HG03039 (cell line): Measurements from ENCODE around the gene ZNF775.
"Not testable (repeated sequence)": the region's sequence is repeated elsewhere in the genome, so short reads cannot be mapped to it uniquely, and the experiment has no call there.

ENCODE experiments used
- ATAC-seq: cut with Tn5 transposase; IDR thresholded peaks from one replicate; pipeline ENCODE4 v1.9.1; 2021; ENCODE audit warnings: mild to moderate bottlenecking, moderate library complexity; ENCODE audit not compliant: unreplicated experiment

The ZNF775 gene

GRCh38 chr7:150380463-150380862, 1.3 kb downstream of the ZNF775 start:
- no peak for ATAC-seq

- no peak for ATAC-seq
Observed at GRCh38 chr7:150381096-150381495, 2.0 kb downstream of the ZNF775 start.

- ATAC-seq: no peak
Observed at GRCh38 chr7:150381785-150382122, 2.6 kb downstream of the ZNF775 start.

- ATAC-seq: no peak
Observed at GRCh38 chr7:150382123-150382843, 3.2 kb downstream of the ZNF775 start.

- ATAC-seq: no peak
Observed at GRCh38 chr7:150382844-150383225, 3.7 kb downstream of the ZNF775 start.

- no peak for ATAC-seq
Observed at GRCh38 chr7:150383710-150384397, 4.7 kb downstream of the ZNF775 start.

GRCh38 chr7:150384406-150385301, 5.5 kb downstream of the ZNF775 start:
- ATAC-seq: no peak

- no peak for ATAC-seq
Observed at GRCh38 chr7:150385302-150385723, 6.2 kb downstream of the ZNF775 start.

- ATAC-seq: not testable (repeated sequence)
Observed at GRCh38 chr7:150385884-150386283, 6.8 kb downstream of the ZNF775 start.

- ATAC-seq: no peak
Observed at GRCh38 chr7:150388306-150388705, 9.2 kb downstream of the ZNF775 start.

GRCh38 chr7:150388709-150389531, 9.8 kb downstream of the ZNF775 start:
- ATAC-seq: no peak

- no peak for ATAC-seq
Observed at GRCh38 chr7:150389532-150389816, 10.3 kb downstream of the ZNF775 start.

GRCh38 chr7:150390205-150390604, 11.1 kb downstream of the ZNF775 start:
- no peak for ATAC-seq

GRCh38 chr7:150393325-150393724, 14.2 kb downstream of the ZNF775 start:
- no peak for ATAC-seq

GRCh38 chr7:150396426-150396825, 17.3 kb downstream of the ZNF775 start:
- ATAC-seq: no peak

GRCh38 chr7:150396851-150397260, 17.7 kb downstream of the ZNF775 start:
- ATAC-seq: no peak

GRCh38 chr7:150397346-150398107, 18.4 kb downstream of the ZNF775 start:
- no peak for ATAC-seq

GRCh38 chr7:150398108-150398964, 19.2 kb downstream of the ZNF775 start:
- no peak for ATAC-seq

- ATAC-seq: no peak
Observed at GRCh38 chr7:150398965-150399320, 19.8 kb downstream of the ZNF775 start.
